GM18873 (cell line): Measurements from ENCODE around the gene RNF223.
"Not testable (repeated sequence)": the region's sequence is repeated elsewhere in the genome, so short reads cannot be mapped to it uniquely, and the experiment has no call there.

ENCODE experiments used
- ATAC-seq: cut with Tn5 transposase; IDR thresholded peaks from one replicate; pipeline ENCODE4 v1.9.1; 2021; ENCODE audit warnings: mild to moderate bottlenecking, moderate library complexity, moderate number of reproducible peaks; ENCODE audit not compliant: unreplicated experiment, low FRiP score

RNF223 gene

GRCh38 chr1:1110561-1110971 is 36.5 kb upstream of the RNF223 start:
- ATAC-seq: no peak

GRCh38 chr1:1109743-1110142 is 35.6 kb upstream of the RNF223 start:
- ATAC-seq: no peak

DNA sequence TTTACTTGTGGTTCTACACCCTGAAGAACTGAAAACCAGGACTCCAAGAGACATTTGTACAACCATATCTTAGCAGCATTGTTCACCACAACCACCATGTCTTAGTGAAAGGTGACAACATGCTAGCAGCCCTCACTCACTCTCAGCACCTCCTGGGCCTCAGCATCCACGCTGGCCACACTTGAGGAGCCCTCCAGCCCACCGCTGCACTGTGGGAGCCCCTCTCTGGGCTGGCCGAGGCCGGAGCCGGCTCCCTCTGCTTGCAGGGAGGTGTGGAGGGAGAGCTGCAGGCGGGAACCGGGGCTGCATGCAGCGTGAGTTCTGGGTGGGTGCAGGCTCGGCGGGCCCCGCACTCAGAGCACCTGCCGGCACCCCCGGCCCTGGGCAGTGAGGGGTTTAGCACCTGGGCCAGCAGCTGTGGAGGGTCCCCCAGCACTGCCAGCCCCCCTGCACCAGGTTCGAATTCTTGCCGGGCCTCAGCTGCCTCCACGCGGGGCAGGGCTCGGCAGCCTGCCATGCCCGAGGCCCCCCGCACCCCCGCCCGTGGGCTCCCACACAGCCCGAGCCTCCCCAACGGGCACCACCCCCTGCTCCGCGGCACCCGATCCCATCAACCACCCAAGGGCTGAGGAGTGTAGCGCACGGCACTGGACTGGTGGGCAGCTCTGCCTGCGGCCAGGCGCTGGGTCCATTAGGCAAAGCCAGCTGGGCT is 32.6 kb upstream of the RNF223 start:
- no peak for ATAC-seq

DNA sequence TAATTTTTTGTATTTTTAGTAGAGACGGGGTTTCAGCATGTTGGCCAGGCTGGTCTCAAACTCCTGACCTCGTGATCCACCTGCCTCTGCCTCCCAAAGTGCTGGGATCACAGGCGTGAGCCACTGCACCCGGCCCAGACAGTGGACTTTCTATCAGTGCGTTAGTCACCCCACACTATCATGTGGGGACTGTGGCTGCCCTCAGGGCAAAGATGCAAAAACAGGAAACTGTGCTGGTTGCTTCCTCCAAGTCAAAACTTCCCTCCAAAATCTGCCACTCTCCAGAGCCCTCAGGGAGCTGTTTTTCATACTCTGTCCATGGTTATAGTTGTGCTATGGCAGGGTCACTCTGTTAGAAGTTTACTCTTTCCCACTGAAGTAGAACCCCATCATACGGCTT is 30.0 kb upstream of the RNF223 start:
- not testable (repeated sequence) for ATAC-seq

DNA sequence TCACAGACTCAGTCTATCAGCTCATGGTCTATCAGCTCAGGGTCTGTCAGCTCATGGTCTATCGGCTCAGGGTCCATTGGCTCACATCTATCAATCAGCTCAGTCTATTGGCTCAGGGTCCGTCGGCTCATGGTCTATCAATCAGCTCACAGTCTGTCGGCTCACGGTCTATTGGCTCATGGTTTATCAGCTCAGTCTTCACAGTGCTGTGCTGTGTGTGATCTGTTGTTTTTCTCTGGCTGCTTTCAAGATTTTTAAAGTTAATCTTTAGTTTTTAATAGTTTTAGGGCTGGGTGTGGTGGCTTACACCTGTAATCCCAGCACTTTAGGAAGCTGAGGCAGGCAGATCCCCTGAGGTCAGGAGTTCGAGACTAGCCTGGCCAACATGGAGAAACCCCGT is 27.4 kb upstream of the RNF223 start:
- no peak for ATAC-seq

DNA sequence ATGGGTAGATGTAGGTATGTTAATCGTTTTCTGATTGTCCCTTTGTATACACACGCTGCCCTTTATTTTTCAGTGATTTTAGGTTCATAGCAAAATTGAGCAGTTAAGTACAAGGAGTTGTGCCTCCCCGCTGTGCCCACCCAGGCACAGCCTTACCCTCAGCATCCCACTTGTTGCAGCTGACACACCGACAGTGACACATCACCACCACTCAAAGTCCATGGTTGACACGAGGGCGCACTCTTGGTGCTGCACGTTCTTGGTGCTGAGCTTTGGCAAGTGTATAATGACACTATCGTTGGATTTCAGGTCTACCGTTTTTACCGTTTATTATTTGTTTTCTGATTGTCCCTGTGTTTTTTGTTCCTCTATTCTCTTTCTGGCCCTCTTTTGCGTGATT is 26.2 kb upstream of the RNF223 start:
- no peak for ATAC-seq

GRCh38 chr1:1099506-1100183 is 25.5 kb upstream of the RNF223 start:
- no peak for ATAC-seq

- no peak for ATAC-seq
These were observed 24.7 kb upstream of the RNF223 start for GRCh38 chr1:1098681-1099421.

- not testable (repeated sequence) for ATAC-seq
These were observed 22.0 kb upstream of the RNF223 start for GRCh38 chr1:1096136-1096535.

- no peak for ATAC-seq
These were observed 20.9 kb upstream of the RNF223 start for GRCh38 chr1:1094981-1095380.

- no peak for ATAC-seq
These were observed 19.5 kb upstream of the RNF223 start for GRCh38 chr1:1093610-1093943.

- ATAC-seq: no peak
These were observed 18.9 kb upstream of the RNF223 start for GRCh38 chr1:1092894-1093609.

DNA sequence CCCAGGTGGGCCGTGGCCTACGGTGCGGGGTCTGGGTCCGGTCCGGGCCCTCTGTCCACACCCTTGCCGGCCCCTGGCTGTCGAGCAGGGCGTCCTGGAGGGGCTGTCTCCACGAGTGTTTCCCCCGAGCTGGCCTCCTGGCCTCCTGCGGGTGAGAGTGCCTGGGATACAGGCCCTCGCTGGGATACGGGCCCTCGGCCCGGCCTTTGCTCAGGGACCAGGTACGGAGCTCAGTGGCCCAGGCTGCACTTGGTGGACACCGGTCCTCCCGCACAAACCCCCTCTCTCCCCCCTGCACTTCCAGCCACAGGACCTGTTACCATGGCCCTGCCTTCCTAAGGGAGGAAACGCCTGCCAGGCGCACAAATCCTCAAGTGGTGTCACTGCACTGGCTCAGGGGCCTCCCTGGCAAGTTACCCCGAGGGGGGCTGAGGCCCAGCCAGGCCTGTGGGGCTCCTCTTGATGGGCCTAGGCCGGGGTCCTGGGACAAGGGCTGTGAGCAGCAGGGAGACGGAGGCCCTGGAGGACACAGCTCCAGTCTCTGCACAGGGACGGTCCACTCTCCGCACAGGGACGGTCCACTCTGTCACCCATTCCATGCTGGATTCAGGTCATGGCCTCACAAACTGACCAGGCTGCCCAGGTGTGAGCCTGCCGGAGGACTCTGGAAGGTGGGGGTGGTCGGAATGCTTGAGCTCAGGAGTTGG is 18.2 kb upstream of the RNF223 start:
- ATAC-seq: no peak

- ATAC-seq: no peak
These were observed 17.4 kb upstream of the RNF223 start for GRCh38 chr1:1091344-1092148.

GRCh38 chr1:1090424-1091343 is 16.6 kb upstream of the RNF223 start:
- no peak for ATAC-seq

- no peak for ATAC-seq
These were observed 15.8 kb upstream of the RNF223 start for GRCh38 chr1:1089731-1090423.

DNA sequence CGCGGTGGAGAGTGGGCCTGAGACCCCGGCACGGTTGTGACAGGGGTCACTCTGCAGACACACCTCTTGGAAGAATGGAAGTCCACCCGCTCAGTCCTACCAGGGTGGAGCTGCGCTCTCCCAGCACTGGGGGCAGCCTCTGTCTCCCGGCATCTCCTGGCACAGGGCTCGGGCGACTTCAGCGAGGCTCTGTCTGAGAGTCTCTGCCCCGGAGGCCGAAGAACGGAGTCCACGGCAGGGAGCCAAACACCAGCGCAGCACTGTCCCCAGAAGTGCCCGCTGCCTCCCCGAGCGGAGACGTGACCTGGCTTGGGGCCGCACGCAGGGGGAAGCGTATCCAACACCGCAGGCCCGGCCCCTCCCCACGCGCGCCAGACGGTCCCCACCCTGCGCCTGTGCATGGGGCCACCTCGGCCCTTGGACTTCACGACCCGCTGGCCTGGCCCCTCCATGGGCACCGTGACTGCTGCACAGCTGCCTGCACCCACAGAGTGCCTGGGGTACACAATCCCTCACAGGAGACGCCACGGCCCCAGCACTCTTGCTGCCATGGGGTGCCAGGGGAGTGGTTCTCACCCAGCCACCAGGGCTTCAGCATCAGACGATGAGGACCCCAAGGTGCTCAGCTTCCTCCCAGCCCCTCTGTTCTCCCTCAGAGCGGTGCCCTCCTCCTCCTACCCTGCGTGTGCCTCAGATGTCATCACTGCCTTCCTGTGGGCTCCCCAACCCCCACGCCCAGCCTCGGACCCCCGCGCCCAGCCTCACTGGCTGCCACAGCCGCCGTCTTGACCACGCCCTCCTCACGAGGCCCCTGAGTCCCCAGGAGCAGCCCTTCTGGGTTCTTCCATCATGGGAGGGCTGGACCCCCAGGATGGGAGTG is 14.9 kb upstream of the RNF223 start:
- ATAC-seq: no peak
